ENCODE results near the gene P3H1. TPM values are rescaled to one million over a fixed set of nuclear protein-coding genes. Genes with fewer than 3 reads are reported as not detected.
A peak's percentile ranks its signal among the peaks of the same experiment; 100 is the strongest.

Gene P3H1
- total RNA-seq, 6 donors from 2014 or later, result 21.0 to 58.7 (median 35.3) TPM

DNA sequence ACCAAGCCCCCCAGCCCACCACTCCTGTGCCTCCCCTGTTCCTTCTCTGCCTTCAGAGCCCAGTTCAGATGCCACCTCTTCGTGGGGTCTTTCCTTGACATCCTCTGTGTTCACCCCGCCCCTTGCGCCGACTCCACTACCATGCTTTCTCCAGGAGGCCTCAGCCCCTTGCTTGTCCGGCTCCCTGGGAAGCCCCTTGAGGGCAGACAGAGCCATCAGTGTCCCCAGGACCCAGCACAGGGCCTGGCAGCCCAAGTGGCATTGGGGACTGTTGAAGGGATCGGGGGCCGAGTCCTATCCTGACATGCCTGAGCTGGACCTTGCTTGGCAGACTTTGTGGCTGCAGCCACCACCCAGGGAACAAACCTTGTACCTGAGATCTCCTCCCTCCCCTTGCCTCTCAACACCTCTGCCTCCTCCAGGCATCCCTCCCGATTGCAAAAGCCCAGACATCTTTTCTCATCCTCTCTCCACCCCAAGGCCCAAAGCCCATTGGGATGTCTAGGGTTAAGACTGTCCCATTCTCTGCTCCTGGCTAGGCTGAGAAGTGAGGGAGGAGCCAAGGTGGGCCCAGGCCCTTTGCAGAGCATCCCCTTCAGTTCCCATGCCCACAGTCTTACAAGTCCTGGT is 30.1 kb downstream of the P3H1 start:
- H3K27me3 ChIP-seq, result no peaks in the 10 kb centered on the region
- H3K4me3 ChIP-seq, result no peak overlapping the region
- H3K9me3 ChIP-seq, result no peaks in the 10 kb centered on the region
- no peaks in the 10 kb centered on the region for H3K4me1 ChIP-seq
- TF ChIP-seq EP300 (IDR thresholded peaks at IDR 0.05) (no peak), POLR2A (IDR thresholded peaks at IDR 0.05) (no peak), POLR2AphosphoS5 (IDR thresholded peaks at IDR 0.05) (no peak)
- TF ChIP-seq, protein P1, sequence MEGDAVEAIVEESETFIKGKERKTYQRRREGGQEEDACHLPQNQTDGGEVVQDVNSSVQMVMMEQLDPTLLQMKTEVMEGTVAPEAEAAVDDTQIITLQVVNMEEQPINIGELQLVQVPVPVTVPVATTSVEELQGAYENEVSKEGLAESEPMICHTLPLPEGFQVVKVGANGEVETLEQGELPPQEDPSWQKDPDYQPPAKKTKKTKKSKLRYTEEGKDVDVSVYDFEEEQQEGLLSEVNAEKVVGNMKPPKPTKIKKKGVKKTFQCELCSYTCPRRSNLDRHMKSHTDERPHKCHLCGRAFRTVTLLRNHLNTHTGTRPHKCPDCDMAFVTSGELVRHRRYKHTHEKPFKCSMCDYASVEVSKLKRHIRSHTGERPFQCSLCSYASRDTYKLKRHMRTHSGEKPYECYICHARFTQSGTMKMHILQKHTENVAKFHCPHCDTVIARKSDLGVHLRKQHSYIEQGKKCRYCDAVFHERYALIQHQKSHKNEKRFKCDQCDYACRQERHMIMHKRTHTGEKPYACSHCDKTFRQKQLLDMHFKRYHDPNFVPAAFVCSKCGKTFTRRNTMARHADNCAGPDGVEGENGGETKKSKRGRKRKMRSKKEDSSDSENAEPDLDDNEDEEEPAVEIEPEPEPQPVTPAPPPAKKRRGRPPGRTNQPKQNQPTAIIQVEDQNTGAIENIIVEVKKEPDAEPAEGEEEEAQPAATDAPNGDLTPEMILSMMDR (IDR thresholded peaks at IDR 0.05), result no peak
- ATAC-seq (ENCODE audit: low FRiP score in 2 of 2) (no peak), DNase-seq (no peak)
- WGBS, 2 donors, result 92 to 93% methylated on average over 8 of the region's 8 CpGs
- H3K27ac ChIP-seq, result no peak overlapping the region
- H3K36me3 ChIP-seq, result no peaks in the 10 kb centered on the region

GRCh38 chr1:42736152-42736551 is 30.7 kb downstream of the P3H1 start:
- WGBS, 2 donors, result 75 to 100% methylated on average over 2 to 4 of the region's 4 CpGs
- DNase-seq, result no peak
- Histone ChIP-seq H3K4me3 (no peak overlapping the region), H3K4me1 (no peaks in the 10 kb centered on the region), H3K36me3 (no peaks in the 10 kb centered on the region), H3K27ac (no peak overlapping the region), H3K9me3 (no peaks in the 10 kb centered on the region), H3K27me3 (no peaks in the 10 kb centered on the region)
- TF ChIP-seq POLR2A (IDR thresholded peaks at IDR 0.05), result no peak
- TF ChIP-seq, protein P1 (IDR thresholded peaks at IDR 0.05), result no peak
- TF ChIP-seq EP300 (IDR thresholded peaks at IDR 0.05), result no peak
- no peak for TF ChIP-seq POLR2AphosphoS5 (IDR thresholded peaks at IDR 0.05)
- ATAC-seq (ENCODE audit: low FRiP score in 2 of 2), result peak in 1 of 2 donors; percentile 29

- no peaks in the 10 kb centered on the region for H3K27me3 ChIP-seq
- no peak overlapping the region for H3K4me3 ChIP-seq
- H3K9me3 ChIP-seq, result no peaks in the 10 kb centered on the region
- H3K36me3 ChIP-seq, result no peaks in the 10 kb centered on the region
- DNase-seq (no peak), ATAC-seq (ENCODE audit: low FRiP score in 2 of 2) (no peak)
- H3K27ac ChIP-seq, result no peak overlapping the region
- no peaks in the 10 kb centered on the region for H3K4me1 ChIP-seq
- WGBS, 2 donors, result 83 to 87% methylated on average over 8 to 12 of the region's 14 CpGs
- no peak for TF ChIP-seq POLR2AphosphoS5 (IDR thresholded peaks at IDR 0.05)
- no peak for TF ChIP-seq POLR2A (IDR thresholded peaks at IDR 0.05)
- TF ChIP-seq EP300 (IDR thresholded peaks at IDR 0.05), result no peak
- TF ChIP-seq, protein P1 (IDR thresholded peaks at IDR 0.05), result no peak
These were observed 31.2 kb downstream of the P3H1 start for GRCh38 chr1:42735477-42736105.

DNA sequence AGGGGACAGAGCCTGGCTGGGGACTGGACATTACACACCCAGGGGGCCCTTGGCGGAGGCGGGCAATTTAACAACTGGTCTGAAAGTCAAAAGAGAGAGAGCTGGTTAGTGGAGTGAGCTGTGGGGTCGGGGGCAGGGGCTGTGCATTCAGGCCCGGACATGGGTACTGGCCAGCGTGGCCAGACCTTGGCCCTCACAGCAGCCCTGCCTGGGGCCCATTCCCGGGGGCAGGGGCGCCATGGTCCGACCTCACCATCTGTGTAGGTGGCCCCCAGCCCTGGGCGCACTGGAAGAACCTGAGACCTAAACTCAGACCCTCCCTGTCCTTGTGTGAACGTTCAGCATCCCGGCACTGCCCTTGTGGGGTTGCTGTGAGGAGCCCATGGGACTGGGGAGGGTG is 31.8 kb downstream of the P3H1 start:
- H3K27ac ChIP-seq, result no peak overlapping the region
- DNase-seq, result no peak
- H3K9me3 ChIP-seq, result no peaks in the 10 kb centered on the region
- no peaks in the 10 kb centered on the region for H3K36me3 ChIP-seq
- 84 to 93% methylated on average over 10 to 11 of the region's 11 CpGs for WGBS, 2 donors
- H3K4me1 ChIP-seq, result no peaks in the 10 kb centered on the region
- no peak overlapping the region for H3K4me3 ChIP-seq
- ATAC-seq (ENCODE audit: low FRiP score in 2 of 2), result no peak
- TF ChIP-seq POLR2A (IDR thresholded peaks at IDR 0.05), result no peak
- TF ChIP-seq, protein P1 (IDR thresholded peaks at IDR 0.05), result no peak
- no peak for TF ChIP-seq POLR2AphosphoS5 (IDR thresholded peaks at IDR 0.05)
- TF ChIP-seq EP300 (IDR thresholded peaks at IDR 0.05), result no peak
- H3K27me3 ChIP-seq, result no peaks in the 10 kb centered on the region

Data from upper lobe of left lung (tissue), 6 donors.